Loucy (cell line): ENCODE data around the gene NDST3.

Experiments used
- EZH2phosphoT487 ChIP-seq: fragments of 200-600 bp; IDR thresholded peaks from 2 replicates; pipeline ENCODE4 v1.6.1; 2018; ENCODE audit warnings: antibody characterized with exemption, mild to moderate bottlenecking, moderate library complexity, borderline replicate concordance
- TF ChIP-seq, protein P1 (sequence below): fragments of 200-600 bp; sonication (generic); conservative IDR thresholded peaks from 2 replicates; pipeline ENCODE4 v1.5.1; 2014; ENCODE audit warnings: mild to moderate bottlenecking, antibody characterized with exemption, low read length

- TF ChIP-seq, protein P1, sequence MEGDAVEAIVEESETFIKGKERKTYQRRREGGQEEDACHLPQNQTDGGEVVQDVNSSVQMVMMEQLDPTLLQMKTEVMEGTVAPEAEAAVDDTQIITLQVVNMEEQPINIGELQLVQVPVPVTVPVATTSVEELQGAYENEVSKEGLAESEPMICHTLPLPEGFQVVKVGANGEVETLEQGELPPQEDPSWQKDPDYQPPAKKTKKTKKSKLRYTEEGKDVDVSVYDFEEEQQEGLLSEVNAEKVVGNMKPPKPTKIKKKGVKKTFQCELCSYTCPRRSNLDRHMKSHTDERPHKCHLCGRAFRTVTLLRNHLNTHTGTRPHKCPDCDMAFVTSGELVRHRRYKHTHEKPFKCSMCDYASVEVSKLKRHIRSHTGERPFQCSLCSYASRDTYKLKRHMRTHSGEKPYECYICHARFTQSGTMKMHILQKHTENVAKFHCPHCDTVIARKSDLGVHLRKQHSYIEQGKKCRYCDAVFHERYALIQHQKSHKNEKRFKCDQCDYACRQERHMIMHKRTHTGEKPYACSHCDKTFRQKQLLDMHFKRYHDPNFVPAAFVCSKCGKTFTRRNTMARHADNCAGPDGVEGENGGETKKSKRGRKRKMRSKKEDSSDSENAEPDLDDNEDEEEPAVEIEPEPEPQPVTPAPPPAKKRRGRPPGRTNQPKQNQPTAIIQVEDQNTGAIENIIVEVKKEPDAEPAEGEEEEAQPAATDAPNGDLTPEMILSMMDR: no peak
- TF ChIP-seq EZH2phosphoT487: no peak
Observed at GRCh38 chr4:118285931-118286330, 251.6 kb downstream of the NDST3 start.
